ENCODE data around the gene PHF11.

The PHF11 gene

GRCh38 chr13:49549289-49549688 is 53.5 kb downstream of the PHF11 start:
- no peak for DNase-seq (ENCODE audit: low read depth)
- H3K4me3 ChIP-seq (ENCODE audit: low read depth, low read length) = no peak overlapping the region
- TF ChIP-seq CTCF (IDR thresholded peaks at IDR 0.05; ENCODE audit: low read depth, low read length, missing control alignments) = peak; percentile 18
- in situ Hi-C loops (cut with HindIII; ENCODE audit: low sequenced_read_pairs) = no loop called here

GRCh38 chr13:49550942-49551644 is 55.3 kb downstream of the PHF11 start:
- in situ Hi-C loops (cut with HindIII; ENCODE audit: low sequenced_read_pairs) = no loop called here
- H3K4me3 ChIP-seq (ENCODE audit: low read depth, low read length) = no peak overlapping the region
- no peak for TF ChIP-seq CTCF (IDR thresholded peaks at IDR 0.05; ENCODE audit: low read depth, low read length, missing control alignments)
- no peak for DNase-seq (ENCODE audit: low read depth)

GRCh38 chr13:49553888-49554287 is 58.1 kb downstream of the PHF11 start:
- H3K4me3 ChIP-seq (ENCODE audit: low read depth, low read length) = no peak overlapping the region
- in situ Hi-C loops (cut with HindIII; ENCODE audit: low sequenced_read_pairs) = no loop called here
- no peak for TF ChIP-seq CTCF (IDR thresholded peaks at IDR 0.05; ENCODE audit: low read depth, low read length, missing control alignments)
- no peak for DNase-seq (ENCODE audit: low read depth)

- in situ Hi-C loops (cut with HindIII; ENCODE audit: low sequenced_read_pairs) = no loop called here
- no peak for TF ChIP-seq CTCF (IDR thresholded peaks at IDR 0.05; ENCODE audit: low read depth, low read length, missing control alignments)
These were observed 58.6 kb downstream of the PHF11 start for GRCh38 chr13:49554387-49554786.

GRCh38 chr13:49559006-49559405 is 63.3 kb downstream of the PHF11 start:
- no peak for DNase-seq (ENCODE audit: low read depth)
- in situ Hi-C loops (cut with HindIII; ENCODE audit: low sequenced_read_pairs) = no loop called here
- no peak overlapping the region for H3K4me3 ChIP-seq (ENCODE audit: low read depth, low read length)
- TF ChIP-seq CTCF (IDR thresholded peaks at IDR 0.05; ENCODE audit: low read depth, low read length, missing control alignments) = no peak

More at GRCh38 chr13:49554387-49554786, 58.6 kb downstream of the PHF11 start:
- no peak overlapping the region for H3K4me3 ChIP-seq (ENCODE audit: low read depth, low read length)
- no peak for DNase-seq (ENCODE audit: low read depth)

GRCh38 chr13:49560270-49561061 is 64.7 kb downstream of the PHF11 start:
- H3K4me3 ChIP-seq (ENCODE audit: low read depth, low read length) = no peak overlapping the region
- in situ Hi-C loops (cut with HindIII; ENCODE audit: low sequenced_read_pairs) = no loop called here
- peak; percentile 49 for TF ChIP-seq CTCF (IDR thresholded peaks at IDR 0.05; ENCODE audit: low read depth, low read length, missing control alignments)
- peak; percentile 19 for DNase-seq (ENCODE audit: low read depth)

Measured in astrocyte of the cerebellum (primary cell).